GM18508 (cell line): ENCODE results near the gene LYPD5.
A peak's percentile ranks its signal among the peaks of the same experiment; 100 is the strongest.
"Not testable (repeated sequence)": the region's sequence is repeated elsewhere in the genome, so short reads cannot be mapped to it uniquely, and the experiment has no call there.

Source experiments
- ATAC-seq: cut with Tn5 transposase; IDR thresholded peaks from one replicate; pipeline ENCODE4 v1.9.1; 2021; ENCODE audit warnings: moderate number of reproducible peaks; ENCODE audit not compliant: insufficient read depth, unreplicated experiment

The LYPD5 gene, protein sequence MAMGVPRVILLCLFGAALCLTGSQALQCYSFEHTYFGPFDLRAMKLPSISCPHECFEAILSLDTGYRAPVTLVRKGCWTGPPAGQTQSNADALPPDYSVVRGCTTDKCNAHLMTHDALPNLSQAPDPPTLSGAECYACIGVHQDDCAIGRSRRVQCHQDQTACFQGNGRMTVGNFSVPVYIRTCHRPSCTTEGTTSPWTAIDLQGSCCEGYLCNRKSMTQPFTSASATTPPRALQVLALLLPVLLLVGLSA

DNA sequence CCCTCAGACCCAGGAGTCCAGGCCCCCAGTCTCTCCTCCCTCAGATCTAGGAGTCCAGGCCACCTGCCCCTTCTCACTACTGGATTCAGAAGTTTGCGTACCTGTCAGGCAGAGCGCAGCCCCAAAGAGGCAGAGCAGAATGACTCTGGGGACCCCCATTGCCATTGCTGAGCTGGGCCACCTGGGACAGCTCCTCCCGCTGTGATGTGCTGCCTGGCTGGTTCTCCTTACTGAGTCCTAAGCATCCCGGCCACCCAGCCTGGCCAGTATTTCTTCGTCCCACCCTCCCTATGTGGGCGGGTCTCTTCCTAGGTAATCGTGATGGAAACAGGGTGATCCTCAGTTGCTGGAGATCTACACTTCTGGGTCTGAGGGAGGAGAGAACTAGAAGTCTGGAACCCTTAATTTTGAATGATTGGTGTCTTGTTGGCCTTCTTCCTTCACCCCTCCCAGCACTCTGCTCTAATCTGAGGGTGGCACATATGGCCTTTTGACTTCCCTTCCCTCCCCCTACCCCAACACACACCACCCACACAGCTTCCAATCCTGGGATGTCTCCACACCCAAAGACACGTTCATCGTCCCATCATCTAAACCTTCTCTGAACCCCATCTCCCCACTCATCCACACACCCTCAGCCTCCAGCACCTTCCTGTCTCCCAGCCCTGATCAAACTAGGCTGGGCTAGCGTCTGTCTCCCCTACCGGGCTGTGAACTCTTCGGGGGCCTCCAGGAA is at the start of gene LYPD5:
LYPD5 (minus strand) TSS at position 232 of the 736 bp plus-strand sequence; CDS start at position 165, 67 bp downstream.
- ATAC-seq, result no peak

DNA sequence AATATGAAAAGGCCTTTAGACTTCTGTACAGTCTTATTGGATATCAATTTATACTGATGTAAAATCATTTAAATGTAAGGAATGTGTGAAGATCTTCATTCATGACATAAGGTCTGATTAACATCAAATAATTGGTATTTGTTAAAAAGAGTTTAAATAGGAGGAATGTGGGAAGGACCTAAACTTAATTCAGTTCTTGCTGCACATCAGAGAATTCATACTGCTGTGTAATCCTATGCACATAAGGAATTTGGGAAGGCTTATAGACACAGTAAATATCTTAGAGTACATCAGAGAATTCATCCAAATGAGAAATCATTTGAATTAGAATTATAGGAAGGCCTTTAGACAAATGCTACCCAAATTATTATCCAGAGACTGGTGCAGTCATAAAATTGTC is 46.6 kb upstream of the LYPD5 start:
- ATAC-seq, result no peak

- no peak for ATAC-seq
These were observed 45.6 kb upstream of the LYPD5 start for GRCh38 chr19:43847884-43848283.

- ATAC-seq, result no peak
These were observed 45.0 kb upstream of the LYPD5 start for GRCh38 chr19:43847246-43847645.

DNA sequence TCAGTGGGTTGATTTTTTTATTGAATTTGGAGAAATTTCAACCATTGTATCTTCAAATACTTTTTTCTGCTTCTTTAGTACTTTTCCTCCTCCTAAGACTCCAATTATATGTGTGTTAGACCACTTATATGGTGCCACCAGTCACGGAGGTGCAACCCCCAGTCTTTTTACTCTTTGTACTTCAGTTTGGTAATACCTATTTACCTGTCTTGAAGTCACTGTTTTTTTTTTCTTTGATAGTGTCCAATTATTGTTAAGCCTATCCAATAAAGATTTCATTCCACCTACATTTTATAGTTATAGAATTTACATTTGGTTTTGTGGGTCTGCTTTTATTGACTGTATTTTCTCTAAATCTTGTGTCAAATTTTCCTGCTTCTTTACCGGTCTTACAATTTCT is 39.8 kb upstream of the LYPD5 start:
- ATAC-seq, result no peak

DNA sequence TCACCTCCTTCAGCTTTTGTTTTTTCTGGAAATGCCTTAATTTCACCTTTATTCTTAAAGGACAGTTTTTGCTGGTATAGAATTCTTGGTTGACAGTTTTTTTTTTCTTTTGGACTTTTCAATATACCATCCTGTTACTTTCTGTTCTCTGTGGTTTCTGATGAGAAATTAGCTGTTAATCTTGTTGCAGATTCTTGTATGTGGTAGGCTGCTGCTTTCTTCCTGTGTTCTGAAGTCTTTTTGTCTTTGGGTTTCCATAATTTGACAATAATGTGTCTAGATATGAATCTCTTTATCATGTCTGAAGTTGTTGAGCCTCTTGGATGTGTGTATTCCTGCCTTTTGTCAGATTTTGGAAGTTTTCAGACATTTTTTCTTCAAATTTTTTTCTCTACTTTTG is 36.9 kb upstream of the LYPD5 start:
- ATAC-seq, result no peak

- ATAC-seq, result peak; percentile 63
These were observed 24.8 kb upstream of the LYPD5 start, which contains the start of gene ZNF283 for GRCh38 chr19:43826787-43827754. TSS of gene ZNF283 (plus strand) at chr19:43827321. CDS start at chr19:43833505, 6,184 bp downstream.

DNA sequence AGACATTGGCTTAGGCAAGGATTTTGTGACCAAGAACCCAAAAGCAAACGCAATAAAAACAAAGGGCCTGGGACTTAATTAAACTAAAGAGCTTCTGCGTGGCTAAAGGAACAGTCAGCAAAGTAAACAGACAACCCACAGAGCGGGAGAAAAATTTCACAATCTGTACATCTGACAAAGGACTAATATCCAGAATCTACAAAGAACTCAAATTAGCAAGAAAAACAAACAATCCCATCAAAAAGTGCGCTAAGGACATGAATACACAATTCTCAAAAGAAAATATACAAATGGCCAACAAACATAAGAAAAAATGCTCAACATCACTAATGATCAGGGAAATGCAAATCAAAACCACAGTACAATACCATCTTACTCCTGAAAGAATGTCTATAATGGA is 22.3 kb upstream of the LYPD5 start:
- not testable (repeated sequence) for ATAC-seq

- not testable (repeated sequence) for ATAC-seq
These were observed 21.6 kb upstream of the LYPD5 start for GRCh38 chr19:43823856-43824255.

GRCh38 chr19:43820884-43821215 is 18.6 kb upstream of the LYPD5 start:
- no peak for ATAC-seq

DNA sequence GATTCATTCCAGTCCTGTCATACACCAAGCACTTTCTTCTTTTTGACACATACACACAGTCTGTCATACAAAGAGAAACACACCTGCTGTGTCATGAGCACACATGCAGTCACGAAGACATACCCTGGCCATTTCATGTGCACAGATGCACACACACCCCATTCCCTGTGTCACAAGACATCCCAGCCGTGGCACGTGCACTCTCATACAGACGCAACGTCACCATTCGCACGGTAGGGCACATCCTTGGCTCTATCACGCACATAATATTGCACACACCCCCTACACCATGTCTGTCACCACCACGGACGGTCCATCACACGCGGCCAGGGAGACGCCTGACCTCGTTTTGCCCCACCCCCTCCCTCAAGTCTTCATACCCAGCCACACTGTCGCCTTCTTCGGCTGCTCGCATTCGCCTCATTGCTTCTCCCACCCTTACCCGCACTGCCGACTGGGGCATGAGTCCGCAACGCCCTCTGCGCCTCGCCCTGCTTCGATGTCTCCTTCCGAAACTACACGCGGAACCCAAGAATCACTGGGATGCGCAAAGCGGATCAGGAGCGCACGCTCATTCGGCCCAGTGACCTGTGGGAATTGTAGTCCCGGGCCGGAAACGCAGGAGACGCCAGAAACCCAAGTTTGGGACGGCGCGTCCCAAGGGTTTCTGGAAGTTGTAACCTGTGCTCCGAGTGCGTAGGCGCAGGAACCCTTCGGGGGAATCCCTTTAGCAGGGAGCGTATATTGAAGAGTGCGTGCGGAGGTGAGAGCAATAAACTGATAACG is 18.0 kb upstream of the LYPD5 start:
- no peak for ATAC-seq

- no peak for ATAC-seq
These were observed 16.3 kb upstream of the LYPD5 start for GRCh38 chr19:43818500-43818899.

DNA sequence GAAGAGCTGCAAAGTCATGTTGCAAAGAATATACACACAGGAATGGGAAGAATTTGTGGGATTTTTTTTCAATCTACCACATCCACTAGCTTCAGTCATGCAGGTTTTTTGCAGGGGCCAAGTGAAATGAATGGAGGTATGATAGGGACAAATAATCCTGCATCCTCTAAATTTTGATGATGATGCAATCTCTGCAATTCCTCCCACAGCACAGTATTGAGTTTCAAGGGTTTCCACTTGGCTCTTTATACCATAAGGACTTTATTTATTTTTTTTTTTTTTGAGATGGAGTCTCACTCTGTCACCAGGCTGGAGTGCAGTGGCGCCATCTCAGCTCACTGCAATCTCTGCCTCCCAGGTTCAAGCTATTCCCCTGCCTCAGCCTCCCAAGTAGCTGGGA is 15.2 kb upstream of the LYPD5 start:
- ATAC-seq, result not testable (repeated sequence)

DNA sequence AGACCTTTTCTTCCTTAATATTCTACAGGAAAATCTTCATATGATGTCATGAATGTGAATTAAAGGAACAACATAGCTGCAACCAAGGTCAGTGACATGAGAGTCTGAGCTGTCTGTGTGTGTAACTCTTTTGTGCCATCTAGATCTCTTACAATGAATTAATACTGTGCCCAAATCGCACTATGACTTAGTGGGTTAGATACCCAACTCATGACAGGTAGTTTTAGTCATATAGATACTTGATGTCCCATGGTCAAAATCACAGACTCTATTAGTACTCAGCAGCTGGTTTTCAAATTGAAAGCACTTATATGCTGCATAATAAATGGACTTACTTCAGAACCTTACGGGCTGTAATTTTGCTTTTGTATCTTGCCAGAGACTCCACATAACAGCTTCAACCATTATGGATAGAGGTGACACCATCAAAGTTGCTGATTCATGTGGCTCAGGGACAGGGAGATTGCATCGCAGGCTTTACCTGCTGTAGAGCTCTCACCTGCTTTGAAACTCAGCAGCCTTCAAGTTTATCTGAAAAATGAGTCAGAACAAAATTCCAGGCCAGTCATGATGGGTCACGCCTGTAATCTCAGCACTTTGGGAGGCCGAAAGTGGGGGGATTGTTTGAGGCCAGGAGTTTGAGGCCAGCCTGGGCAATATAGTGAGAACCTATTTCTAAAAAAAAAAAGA is 12.6 kb upstream of the LYPD5 start:
- no peak for ATAC-seq

GRCh38 chr19:43812688-43813087 is 10.4 kb upstream of the LYPD5 start:
- ATAC-seq, result no peak

DNA sequence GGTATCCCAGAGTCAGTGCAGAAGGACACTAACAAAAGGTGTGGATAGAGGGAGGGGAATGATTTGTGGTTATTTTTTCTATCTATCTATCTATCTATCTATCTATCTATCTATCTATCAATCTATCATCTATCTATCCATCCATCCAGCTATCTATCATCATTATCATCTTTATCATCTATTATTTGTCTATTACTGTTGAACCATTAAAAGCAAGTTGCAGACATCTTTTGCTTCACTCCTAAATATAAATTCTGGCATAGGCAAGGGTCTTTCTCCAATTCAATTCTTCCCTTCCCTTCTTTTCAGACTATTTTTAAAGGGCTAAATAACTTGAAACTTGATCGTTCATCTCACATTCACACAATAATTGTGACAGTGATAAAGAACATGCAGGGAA is 10.0 kb upstream of the LYPD5 start:
- no peak for ATAC-seq

DNA sequence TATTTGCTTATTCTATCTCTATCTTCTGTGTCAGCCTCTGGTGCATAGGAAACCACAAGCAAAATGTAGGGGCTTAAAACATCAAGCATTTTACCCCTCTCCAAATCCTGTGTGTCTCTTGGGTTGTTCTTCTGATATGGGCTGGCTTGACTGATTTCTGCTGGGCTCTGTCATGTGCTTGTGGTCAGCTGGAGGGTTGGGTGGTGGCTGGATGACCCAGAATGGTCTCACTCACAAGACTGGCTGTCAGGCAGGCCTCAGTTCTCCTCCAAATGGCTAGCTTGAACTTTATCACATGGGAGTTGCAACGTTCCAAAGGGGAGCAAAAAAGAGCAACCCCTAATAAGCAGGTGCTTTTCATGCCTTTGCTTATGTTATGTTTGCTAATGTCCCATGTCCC is 9.6 kb upstream of the LYPD5 start:
- ATAC-seq, result no peak

- no peak for ATAC-seq
These were observed 7.8 kb upstream of the LYPD5 start for GRCh38 chr19:43809762-43810696.
